Heart right ventricle (tissue), 16 donors: ENCODE results near the gene ATXN1. TPM values are rescaled to one million over a fixed set of nuclear protein-coding genes. Genes with fewer than 3 reads are reported as not detected.

Experiments used
- ATAC-seq, 8 donors: fragments of 200-7000 bp; cut with Tn5 transposase; one replicate each; pipeline ENCODE4 v1.9.1; 2020; ENCODE audit warnings: mild to moderate bottlenecking in 8 of 8, moderate library complexity in 8 of 8, moderate number of reproducible peaks in 1 of 8
- DNase-seq, 2 donors: peaks; one replicate each; pipeline ENCODE4 v3.0.0-alpha.2; 2020
- H3K27ac ChIP-seq, 10 donors: fragments of 200-600 bp; sonication (generic) in 2 of 10; one replicate each; pipeline versions ENCODE4 v1.5.0 to v1.8.0; 2020 to 2022; ENCODE audit warnings: mild to moderate bottlenecking in 3 of 10
- H3K27me3 ChIP-seq, 7 donors: fragments of 200-600 bp; one replicate each; pipeline ENCODE4 v1.8.0; 2021 to 2022; ENCODE audit warnings: mild to moderate bottlenecking in 2 of 7
- H3K36me3 ChIP-seq, 9 donors: fragments of 200-600 bp; sonication (generic) in 1 of 9; one replicate each; pipeline versions ENCODE4 v1.5.0 to v1.8.0; 2020 to 2022; ENCODE audit warnings: mild to moderate bottlenecking in 2 of 9
- H3K4me1 ChIP-seq, 9 donors: fragments of 200-600 bp; sonication (generic) in 1 of 9; one replicate each; pipeline versions ENCODE4 v1.5.0 to v1.8.0; 2020 to 2022; ENCODE audit warnings: mild to moderate bottlenecking in 4 of 9
- H3K4me3 ChIP-seq, 10 donors: fragments of 200-600 bp; sonication (generic) in 2 of 10; one replicate each; pipeline versions ENCODE4 v1.5.0 to v1.8.0; 2020 to 2022; ENCODE audit warnings: mild to moderate bottlenecking in 7 of 10, moderate library complexity in 2 of 10
- H3K9me3 ChIP-seq, 11 donors: fragments of 200-600 bp in 10 of 11; sonication (generic) in 2 of 11; one replicate each; pipeline versions ENCODE4 v1.5.0 to v1.8.0; 2013 to 2022; ENCODE audit warnings: mild to moderate bottlenecking in 2 of 11, control low read depth in 1 of 11, moderate library complexity in 1 of 11
- WGBS, 2 donors: extraction: QIAGEN DNeasy Blood & Tissue Kit; methylation state at CpG; one replicate each; pipeline ENCODE4 v1.1.7; 2013; ENCODE audit warnings: inconsistent platforms in 1 of 2; 5-methylcytosine and 5-hydroxymethylcytosine counted together
- intact Hi-C, 10 donors: fragments of 100-400 bp; cut with DNase I; formaldehyde crosslinking; loops; one replicate each; pipeline versions ENCODE4 v1.11.1 to v1.14.2; 2022
- polyA plus RNA-seq, 2 donors: library from polyadenylated mRNA; stranded (reverse); fragments of 200-250 nt; gene quantifications; one replicate each; pipeline ENCODE4 v1.2.3, GENCODE V29; 2013
- total RNA-seq, 10 donors: library from RNA; stranded (reverse); fragmentation: NEBNext Ultra II Directional in 3 of 10; extraction: Animal tissue kit (Norgen Biotek cat#: 25700) in 3 of 10; gene quantifications; one replicate each; pipeline versions ENCODE4 v1.2.1 to v1.2.4, GENCODE V29; 2021 to 2023
- TF ChIP-seq, protein P1 (sequence below), 9 donors: fragments of 200-600 bp; sonication (generic) in 2 of 9; IDR thresholded peaks; one replicate each; pipeline versions ENCODE4 v1.5.0 to v1.8.0; 2021 to 2022; ENCODE audit warnings: antibody characterized with exemption in 9 of 9, mild to moderate bottlenecking in 5 of 9, moderate library complexity in 1 of 9
- donor health status: Arrhythmogenic right ventricular cardiomyopathy.
- donor health status: ischemic (EF 13 %, LVEDD 7.1; RV severe dilation, severe dysfunction).
- donor health status: healthy with polysubstance abuse.
- donor health status: DM: no; HTN: yes; CAD: no.
- donor health status: DM: no; HTN: no; CAD: no.
- donor health status: ischemic (EF 25% LVEDD 6.9; RV normal size, moderate dysfunction).
- donor health status: ischemic (EF 25% LVEDD 5.7; RV mildly dilated, moderate dysfunction).
- donor health status: healthy.
- donor health status: DM: yes; HTN: yes; CAD: no.
- donor health status: Ischemic cardiomyopathy.
- donor health status: ischemic (EF 35%, LVEDD 5.7; RV mildly dilated, moderate dysfunction).
- donor health status: nonischemic (EF 11% LVEDD 7.7; RV severe dilation, severe dysfunction).
- donor health status: DM: yes; HTN: yes; CAD: no.
- donor health status: PGD.
- donor health status: ischemic (EF 29% LVEDD 5.4; RV normal size, mild dysfunction).
- donor health status: nonischemic (EF 23%, LVEDD 6.1; RV moderate dilation, normal function).

ATXN1 gene
- total and polyA plus RNA-seq, 12 donors = 4.1 to 46.5 (median 40.3) TPM

DNA sequence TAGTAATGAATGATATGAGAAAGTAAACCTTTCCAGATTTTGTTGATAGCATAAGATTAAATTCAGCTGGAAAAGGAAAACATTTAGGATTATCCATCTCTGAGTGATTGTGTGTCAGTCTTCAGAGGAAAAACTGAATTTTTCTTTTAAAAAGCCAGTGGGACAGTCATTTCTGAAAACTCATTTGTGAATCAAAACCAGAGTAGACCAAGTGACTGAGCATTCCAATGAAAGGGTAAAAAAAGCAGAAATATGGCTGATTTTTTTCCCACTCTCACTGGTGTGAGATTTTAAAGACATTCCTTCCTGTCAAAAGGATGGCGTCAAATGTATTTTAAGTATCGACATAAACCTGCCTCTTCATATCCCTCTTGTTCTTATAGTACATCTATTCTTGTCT is 308.9 kb downstream of the ATXN1 start:
- Histone ChIP-seq H3K27ac (no peak overlapping the region), H3K36me3 (peaks cover 0 to 4% (median 0%) of the 10 kb centered on the region in 9 donors), H3K9me3 (peaks cover 0 to 21% (median 7%) of the 10 kb centered on the region in 11 donors), H3K4me3 (no peak overlapping the region), H3K4me1 (peaks cover 0 to 17% (median 2%) of the 10 kb centered on the region in 9 donors), H3K27me3 (no peaks in the 10 kb centered on the region)
- WGBS, 2 donors = 49 to 65% methylated on average over 2 of the region's 2 CpGs
- TF ChIP-seq, protein P1, sequence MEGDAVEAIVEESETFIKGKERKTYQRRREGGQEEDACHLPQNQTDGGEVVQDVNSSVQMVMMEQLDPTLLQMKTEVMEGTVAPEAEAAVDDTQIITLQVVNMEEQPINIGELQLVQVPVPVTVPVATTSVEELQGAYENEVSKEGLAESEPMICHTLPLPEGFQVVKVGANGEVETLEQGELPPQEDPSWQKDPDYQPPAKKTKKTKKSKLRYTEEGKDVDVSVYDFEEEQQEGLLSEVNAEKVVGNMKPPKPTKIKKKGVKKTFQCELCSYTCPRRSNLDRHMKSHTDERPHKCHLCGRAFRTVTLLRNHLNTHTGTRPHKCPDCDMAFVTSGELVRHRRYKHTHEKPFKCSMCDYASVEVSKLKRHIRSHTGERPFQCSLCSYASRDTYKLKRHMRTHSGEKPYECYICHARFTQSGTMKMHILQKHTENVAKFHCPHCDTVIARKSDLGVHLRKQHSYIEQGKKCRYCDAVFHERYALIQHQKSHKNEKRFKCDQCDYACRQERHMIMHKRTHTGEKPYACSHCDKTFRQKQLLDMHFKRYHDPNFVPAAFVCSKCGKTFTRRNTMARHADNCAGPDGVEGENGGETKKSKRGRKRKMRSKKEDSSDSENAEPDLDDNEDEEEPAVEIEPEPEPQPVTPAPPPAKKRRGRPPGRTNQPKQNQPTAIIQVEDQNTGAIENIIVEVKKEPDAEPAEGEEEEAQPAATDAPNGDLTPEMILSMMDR (IDR thresholded peaks at IDR 0.05) = no peak
- DNase-seq = no peak
- ATAC-seq = no peak
- intact Hi-C loops = no loop called here

DNA sequence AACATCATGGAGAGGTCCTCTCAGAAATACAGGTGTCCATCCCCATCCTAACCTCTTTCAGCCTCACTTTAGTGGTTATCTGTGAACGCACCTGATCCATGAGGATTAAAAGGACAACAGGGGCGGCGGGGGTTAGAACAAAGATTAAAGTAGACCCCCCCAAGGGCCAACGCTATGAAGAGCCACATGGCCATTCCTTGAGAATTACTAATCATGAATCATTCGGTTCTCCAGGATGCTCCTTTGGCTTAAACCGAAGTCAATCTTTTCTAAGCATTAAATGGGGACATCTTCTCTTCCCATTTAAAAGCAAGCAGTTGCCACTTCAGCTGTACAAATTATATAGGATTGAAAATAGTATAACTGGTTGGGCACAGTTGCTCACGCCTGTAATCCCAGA is 310.4 kb downstream of the ATXN1 start:
- ATAC-seq (no peak), DNase-seq (no peak)
- H3K27ac ChIP-seq = no peak overlapping the region
- no peaks in the 10 kb centered on the region for H3K36me3 ChIP-seq
- H3K27me3 ChIP-seq = no peaks in the 10 kb centered on the region
- WGBS, 2 donors = 97% methylated on average over 7 of the region's 7 CpGs
- no peak overlapping the region for H3K4me3 ChIP-seq
- intact Hi-C loops = no loop called here
- H3K4me1 ChIP-seq = peaks cover 0 to 17% (median 3%) of the 10 kb centered on the region in 9 donors
- peaks cover 0 to 6% (median 0%) of the 10 kb centered on the region in 11 donors for H3K9me3 ChIP-seq
- TF ChIP-seq, protein P1 (IDR thresholded peaks at IDR 0.05) = no peak

DNA sequence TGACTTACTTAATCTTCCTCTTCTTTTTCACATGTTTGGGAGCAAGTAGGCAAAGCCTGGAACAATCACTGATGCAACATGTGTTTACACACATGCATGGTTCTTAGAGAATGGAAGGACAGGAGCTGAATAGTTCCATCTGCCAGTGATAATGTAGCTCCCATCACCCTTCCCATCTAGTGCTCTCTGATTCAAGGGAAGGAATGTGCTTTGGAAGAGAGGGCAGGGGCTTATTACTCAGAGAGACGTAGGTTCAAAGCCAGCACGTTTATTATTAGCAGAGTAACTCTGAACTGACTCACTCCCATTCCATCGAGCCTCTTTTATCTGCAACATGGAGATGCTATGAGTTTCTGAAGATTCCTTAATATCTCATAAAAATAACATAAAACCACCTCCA is 311.0 kb downstream of the ATXN1 start:
- peaks cover 0 to 17% (median 3%) of the 10 kb centered on the region in 9 donors for H3K4me1 ChIP-seq
- no peak overlapping the region for H3K4me3 ChIP-seq
- WGBS, 2 donors = 42 to 51% methylated on average over 3 of the region's 3 CpGs
- H3K27ac ChIP-seq = no peak overlapping the region
- no peaks in the 10 kb centered on the region for H3K36me3 ChIP-seq
- ATAC-seq = peak in 2 of 8 donors; percentile 44 to 55
- intact Hi-C loops = no loop called here
- peaks cover 0 to under 1% (median 0%) of the 10 kb centered on the region in 11 donors for H3K9me3 ChIP-seq
- no peaks in the 10 kb centered on the region for H3K27me3 ChIP-seq
- TF ChIP-seq, protein P1 (IDR thresholded peaks at IDR 0.05) = no peak
- DNase-seq = no peak

DNA sequence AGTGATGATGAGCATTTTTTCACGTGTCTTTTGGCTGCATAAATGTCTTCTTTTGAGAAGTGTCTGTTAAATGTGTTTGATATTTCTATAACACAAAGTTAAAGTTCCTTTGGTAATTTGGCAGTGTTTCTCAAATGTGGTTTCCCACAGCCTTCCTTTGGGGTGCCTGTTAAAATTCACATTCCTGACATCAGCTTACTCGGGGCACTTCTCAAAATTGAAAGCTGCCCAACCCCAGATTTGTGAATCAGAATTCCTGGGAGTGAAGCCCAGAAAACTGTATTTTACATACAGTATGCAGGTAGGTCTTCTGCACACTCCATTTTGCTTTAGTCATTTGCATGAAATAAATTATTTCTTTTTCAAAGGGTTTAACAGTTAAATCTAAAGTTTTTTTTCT is 315.0 kb downstream of the ATXN1 start:
- WGBS, 2 donors = 69 to 75% methylated on average over 2 of the region's 2 CpGs
- Histone ChIP-seq H3K9me3 (no peaks in the 10 kb centered on the region), H3K27ac (no peak overlapping the region), H3K4me1 (peaks cover 0 to 3% (median 0%) of the 10 kb centered on the region in 9 donors), H3K36me3 (no peaks in the 10 kb centered on the region), H3K27me3 (no peaks in the 10 kb centered on the region), H3K4me3 (no peak overlapping the region)
- intact Hi-C loops = no loop called here
- ATAC-seq = no peak
- TF ChIP-seq, protein P1 (IDR thresholded peaks at IDR 0.05) = no peak
- DNase-seq = no peak
